Fibroblast of lung (primary cell): ENCODE measurements around the gene KLK14. TPM values are rescaled to one million over a fixed set of nuclear protein-coding genes. Genes with fewer than 3 reads are reported as not detected.

Source experiments
- DNase-seq, 2 donors: peaks; one replicate each; pipeline versions ENCODE4 v3.0.0 to v3.0.0-alpha.2; 2010; ENCODE audit warnings: low read depth in 2 of 2
- H2AFZ ChIP-seq: 2 replicates; pipeline ENCODE4 v1.5.1; 2012; ENCODE audit warnings: low read length, control low read depth, inconsistent platforms
- H3K27ac ChIP-seq: 2 replicates; pipeline ENCODE4 v1.5.1; 2011; ENCODE audit warnings: low read length, control low read depth; ENCODE audit not compliant: insufficient read depth
- H3K27me3 ChIP-seq: 2 replicates; pipeline ENCODE4 v1.5.1; 2011; ENCODE audit warnings: mild to moderate bottlenecking, low read length; ENCODE audit not compliant: control insufficient read depth, insufficient read depth
- H3K36me3 ChIP-seq: 2 replicates; pipeline ENCODE4 v1.5.1; 2011; ENCODE audit warnings: low read length; ENCODE audit not compliant: control insufficient read depth, insufficient read depth
- H3K4me1 ChIP-seq: 2 replicates; pipeline ENCODE4 v1.5.1; 2011; ENCODE audit warnings: low read length; ENCODE audit not compliant: control insufficient read depth, insufficient read depth; ENCODE audit errors: extremely low read depth
- H3K4me2 ChIP-seq: 2 replicates; pipeline ENCODE4 v1.5.1; 2011; ENCODE audit warnings: low read length, control low read depth; ENCODE audit not compliant: insufficient read depth; ENCODE audit errors: extremely low read depth
- H3K4me3 ChIP-seq, 4 experiments: fragments of 200-600 bp in 1 of 4; sonication (generic) in 1 of 4; replicated peaks in 1 of 4; 2 replicates each; pipeline ENCODE4 v1.5.1; 2011 to 2016; ENCODE audit warnings: low read length in 4 of 4, low read depth in 3 of 4, mild to moderate bottlenecking in 3 of 4, control low read depth in 2 of 4, inconsistent platforms in 1 of 4, mixed read lengths in 1 of 4; ENCODE audit not compliant: insufficient read depth in 1 of 4; ENCODE audit errors: control extremely low read depth in 1 of 4
- H3K79me2 ChIP-seq: 2 replicates; pipeline ENCODE4 v1.5.1; 2012; ENCODE audit warnings: mild to moderate bottlenecking, low read length, inconsistent platforms; ENCODE audit not compliant: control insufficient read depth, insufficient read depth
- H3K9ac ChIP-seq: 2 replicates; pipeline ENCODE4 v1.5.1; 2011; ENCODE audit warnings: mild to moderate bottlenecking, low read length, control low read depth; ENCODE audit not compliant: insufficient read depth
- H3K9me3 ChIP-seq: 2 replicates; pipeline ENCODE4 v1.5.1; 2012; ENCODE audit warnings: low read depth, low read length; ENCODE audit not compliant: control insufficient read depth, insufficient read depth
- H4K20me1 ChIP-seq: 2 replicates; pipeline ENCODE4 v1.5.1; 2011; ENCODE audit warnings: low read length; ENCODE audit not compliant: control insufficient read depth, insufficient read depth; ENCODE audit errors: extremely low read depth
- EZH2 ChIP-seq: IDR thresholded peaks from 2 replicates; pipeline ENCODE4 v1.5.1; 2012; ENCODE audit warnings: low read length, control low read depth, mild to moderate bottlenecking; ENCODE audit errors: missing control alignments
- polyA plus RNA-seq, 2 donors: library from polyadenylated mRNA; depleted of rRNA in 1 of 2; stranded (reverse) in 1 of 2; unstranded in 1 of 2; fragments of >200 nt; gene quantifications; 2 replicates each; pipeline ENCODE4 v1.2.1, GENCODE V29; 2011 to 2012; ENCODE audit warnings: missing spikeins in 1 of 2
- total RNA-seq: library from RNA; depleted of rRNA; stranded (reverse); fragments of >200 nt; gene quantifications from 2 replicates; pipeline ENCODE4 v1.2.1, GENCODE V29; 2014
- TF ChIP-seq, protein P1 (sequence below), 2 donors: IDR thresholded peaks in 1 of 2; conservative IDR thresholded peaks in 1 of 2; 1 replicate in 1 of 2; 2 replicates in 1 of 2; pipeline ENCODE4 v1.5.1; 2011 to 2012; ENCODE audit warnings: low read length in 2 of 2, control low read depth in 1 of 2, inconsistent platforms in 1 of 2, low read depth in 1 of 2, mild to moderate bottlenecking in 1 of 2

The KLK14 gene
- total and polyA plus RNA-seq, 2 donors (not counting 1 experiment from before 2014, with no cell fraction given) = not detected

DNA sequence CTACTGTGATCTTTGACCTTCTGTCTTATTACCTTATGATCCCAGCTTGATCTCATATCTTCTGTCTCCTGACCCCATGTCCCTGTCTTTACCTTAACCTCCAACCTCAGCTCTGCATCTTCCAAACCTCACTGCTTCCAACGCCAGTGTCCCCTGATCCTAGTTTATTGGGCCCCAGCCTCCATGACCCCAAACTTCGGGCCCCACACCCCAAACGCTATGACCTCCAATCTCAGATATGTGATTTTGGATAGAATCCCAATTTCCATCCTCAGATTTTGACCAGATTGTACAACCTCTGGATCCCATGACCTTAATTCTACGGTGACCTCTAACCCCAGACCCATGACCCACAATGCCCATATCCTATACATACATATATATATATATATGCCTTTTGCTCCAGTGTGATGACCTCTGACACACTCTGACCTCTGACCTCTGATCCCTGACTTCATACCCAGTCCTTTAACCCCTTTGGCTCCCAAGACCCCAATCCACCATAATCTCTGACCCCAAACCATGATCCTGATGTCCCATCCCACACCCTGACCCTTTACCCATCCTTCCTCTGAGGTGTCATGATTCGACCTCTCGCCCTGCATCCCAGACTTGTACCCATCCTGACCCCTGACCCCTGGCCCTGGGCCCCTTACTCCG lies 51.3 kb downstream of the KLK14 start:
- H3K9ac ChIP-seq = no peak overlapping the region
- no peak overlapping the region for H3K4me3 ChIP-seq
- no peaks in the 10 kb centered on the region for H3K9me3 ChIP-seq
- no peak for DNase-seq
- H3K79me2 ChIP-seq = no peaks in the 10 kb centered on the region
- no peak overlapping the region for H3K4me2 ChIP-seq
- TF ChIP-seq EZH2 = no peak
- TF ChIP-seq, protein P1, sequence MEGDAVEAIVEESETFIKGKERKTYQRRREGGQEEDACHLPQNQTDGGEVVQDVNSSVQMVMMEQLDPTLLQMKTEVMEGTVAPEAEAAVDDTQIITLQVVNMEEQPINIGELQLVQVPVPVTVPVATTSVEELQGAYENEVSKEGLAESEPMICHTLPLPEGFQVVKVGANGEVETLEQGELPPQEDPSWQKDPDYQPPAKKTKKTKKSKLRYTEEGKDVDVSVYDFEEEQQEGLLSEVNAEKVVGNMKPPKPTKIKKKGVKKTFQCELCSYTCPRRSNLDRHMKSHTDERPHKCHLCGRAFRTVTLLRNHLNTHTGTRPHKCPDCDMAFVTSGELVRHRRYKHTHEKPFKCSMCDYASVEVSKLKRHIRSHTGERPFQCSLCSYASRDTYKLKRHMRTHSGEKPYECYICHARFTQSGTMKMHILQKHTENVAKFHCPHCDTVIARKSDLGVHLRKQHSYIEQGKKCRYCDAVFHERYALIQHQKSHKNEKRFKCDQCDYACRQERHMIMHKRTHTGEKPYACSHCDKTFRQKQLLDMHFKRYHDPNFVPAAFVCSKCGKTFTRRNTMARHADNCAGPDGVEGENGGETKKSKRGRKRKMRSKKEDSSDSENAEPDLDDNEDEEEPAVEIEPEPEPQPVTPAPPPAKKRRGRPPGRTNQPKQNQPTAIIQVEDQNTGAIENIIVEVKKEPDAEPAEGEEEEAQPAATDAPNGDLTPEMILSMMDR (conservative IDR thresholded peaks at IDR 0.05 in 1 of 2, IDR thresholded peaks at IDR 0.05 in 1 of 2; ENCODE audit: low read depth in 1 of 2, low read length in 2 of 2) = no peak
- no peaks in the 10 kb centered on the region for H3K36me3 ChIP-seq
- H2AFZ ChIP-seq = no peak overlapping the region
- H4K20me1 ChIP-seq = no peaks in the 10 kb centered on the region
- H3K4me1 ChIP-seq = no peaks in the 10 kb centered on the region
- no peaks in the 10 kb centered on the region for H3K27me3 ChIP-seq
- no peak overlapping the region for H3K27ac ChIP-seq

DNA sequence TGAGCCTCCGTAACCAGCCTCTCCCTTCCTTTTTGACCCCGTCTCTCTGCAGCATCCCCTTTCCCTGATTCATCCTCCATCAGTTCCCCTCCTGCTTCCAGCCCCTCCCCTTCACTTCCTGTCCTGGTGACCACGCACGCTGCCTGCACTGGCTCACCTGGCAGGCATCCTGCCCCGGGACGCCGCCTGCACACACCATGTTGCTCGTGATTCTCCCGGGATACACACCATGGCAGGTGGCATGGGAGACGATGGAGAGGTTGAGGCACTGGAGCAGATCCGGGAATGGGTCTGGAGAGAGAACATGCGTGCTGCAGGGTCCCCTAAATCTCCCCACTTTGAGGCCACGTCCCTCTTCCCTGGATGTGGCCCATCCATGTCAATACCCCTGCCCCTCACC lies 52.1 kb downstream of the KLK14 start:
- H3K27ac ChIP-seq = no peak overlapping the region
- no peak for DNase-seq
- no peak for TF ChIP-seq EZH2
- TF ChIP-seq, protein P1 (conservative IDR thresholded peaks at IDR 0.05 in 1 of 2, IDR thresholded peaks at IDR 0.05 in 1 of 2; ENCODE audit: low read depth in 1 of 2, low read length in 2 of 2) = no peak
- H3K79me2 ChIP-seq = no peaks in the 10 kb centered on the region
- H3K9me3 ChIP-seq = no peaks in the 10 kb centered on the region
- no peaks in the 10 kb centered on the region for H3K27me3 ChIP-seq
- H3K36me3 ChIP-seq = no peaks in the 10 kb centered on the region
- no peaks in the 10 kb centered on the region for H3K4me1 ChIP-seq
- H2AFZ ChIP-seq = no peak overlapping the region
- no peak overlapping the region for H3K4me3 ChIP-seq
- no peak overlapping the region for H3K4me2 ChIP-seq
- H4K20me1 ChIP-seq = no peaks in the 10 kb centered on the region
- H3K9ac ChIP-seq = no peak overlapping the region

DNA sequence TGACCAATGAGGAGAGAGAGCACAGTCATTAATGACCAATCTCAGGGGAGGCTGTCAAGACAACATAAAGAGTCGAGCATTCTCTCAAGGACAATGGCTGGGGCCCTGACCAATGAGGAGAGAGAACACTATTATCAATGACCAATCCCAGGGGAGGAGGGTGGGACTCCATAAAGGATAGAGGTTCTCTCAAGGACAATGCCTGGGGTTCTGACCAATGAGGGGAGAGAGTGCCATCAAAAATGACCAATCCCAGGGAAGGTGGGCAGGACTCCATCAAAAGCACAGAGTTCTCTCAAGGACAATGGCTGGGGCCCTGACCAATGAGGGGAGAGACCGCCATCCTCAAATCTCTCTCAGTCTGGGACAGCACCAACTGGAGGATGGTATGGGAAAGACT lies 53.0 kb downstream of the KLK14 start:
- Histone ChIP-seq H3K27ac (no peak overlapping the region), H4K20me1 (no peaks in the 10 kb centered on the region), H3K9ac (no peak overlapping the region), H3K9me3 (no peaks in the 10 kb centered on the region), H3K4me1 (no peaks in the 10 kb centered on the region), H3K4me3 (no peak overlapping the region), H3K4me2 (no peak overlapping the region), H2AFZ (no peak overlapping the region), H3K79me2 (no peaks in the 10 kb centered on the region), H3K27me3 (no peaks in the 10 kb centered on the region), H3K36me3 (no peaks in the 10 kb centered on the region)
- no peak for TF ChIP-seq EZH2
- TF ChIP-seq, protein P1 (conservative IDR thresholded peaks at IDR 0.05 in 1 of 2, IDR thresholded peaks at IDR 0.05 in 1 of 2; ENCODE audit: low read depth in 1 of 2, low read length in 2 of 2) = no peak
- no peak for DNase-seq

Other genes with a start within 250 kb of the KLK14 start
- not detected in 2 replicates for gene KLK15, start 249.3 kb downstream of the KLK14 start, total RNA-seq
- not detected in 2 replicates for gene KLK15, start 249.3 kb downstream of the KLK14 start, polyA plus RNA-seq
- gene KLK3, start 228.0 kb downstream of the KLK14 start, total RNA-seq = not detected in 2 replicates
- not detected in 2 replicates for gene KLK3, start 228.0 kb downstream of the KLK14 start, polyA plus RNA-seq
- gene KLK2, start 209.4 kb downstream of the KLK14 start, total RNA-seq = not detected in 2 replicates
- gene KLK2, start 209.4 kb downstream of the KLK14 start, polyA plus RNA-seq = not detected in 2 replicates
- gene KLK4, start 171.5 kb downstream of the KLK14 start, total RNA-seq = not detected in 2 replicates
- not detected in 2 replicates for gene KLK4, start 171.5 kb downstream of the KLK14 start, polyA plus RNA-seq
- not detected in 2 replicates for gene KLK5, start 129.8 kb downstream of the KLK14 start, total RNA-seq
- 0.10 TPM in 1 of 2 replicates, not detected in the other for gene KLK5, start 129.8 kb downstream of the KLK14 start, polyA plus RNA-seq
- gene KLK6, start 113.3 kb downstream of the KLK14 start, total RNA-seq = not detected in 2 replicates
- not detected in 2 replicates for gene KLK6, start 113.3 kb downstream of the KLK14 start, polyA plus RNA-seq
- gene KLK7, start 99.0 kb downstream of the KLK14 start, total RNA-seq = not detected in 2 replicates
- not detected in 2 replicates for gene KLK7, start 99.0 kb downstream of the KLK14 start, polyA plus RNA-seq
- gene KLK8, start 81.3 kb downstream of the KLK14 start, total RNA-seq = not detected in 2 replicates
- gene KLK8, start 81.3 kb downstream of the KLK14 start, polyA plus RNA-seq = not detected in 2 replicates
- not detected in 2 replicates for gene KLK10, start 63.2 kb downstream of the KLK14 start, total RNA-seq
- gene KLK10, start 63.2 kb downstream of the KLK14 start, polyA plus RNA-seq = 0.03 TPM in 1 of 2 replicates, not detected in the other
- not detected in 2 replicates for gene KLK11, start 56.3 kb downstream of the KLK14 start, total RNA-seq
- not detected in 2 replicates for gene KLK11, start 56.3 kb downstream of the KLK14 start, polyA plus RNA-seq
- not detected in 2 replicates for gene KLK12, start 47.9 kb downstream of the KLK14 start, total RNA-seq
- gene KLK12, start 47.9 kb downstream of the KLK14 start, polyA plus RNA-seq = not detected in 2 replicates
- not detected in 2 replicates for gene KLK13, start 17.8 kb downstream of the KLK14 start, total RNA-seq
- not detected in 2 replicates for gene KLK13, start 17.8 kb downstream of the KLK14 start, polyA plus RNA-seq
- 6.9 and 8.1 TPM in 2 replicates for gene CTU1, start 25.5 kb upstream of the KLK14 start, total RNA-seq
- gene CTU1, start 25.5 kb upstream of the KLK14 start, polyA plus RNA-seq = 0.98 and 1.2 TPM in 2 replicates
- gene SIGLEC9, start 42.0 kb upstream of the KLK14 start, total RNA-seq = not detected in 2 replicates
- gene SIGLEC9, start 42.0 kb upstream of the KLK14 start, polyA plus RNA-seq = not detected in 2 replicates
- not detected in 2 replicates for gene SIGLEC7, start 59.4 kb upstream of the KLK14 start, total RNA-seq
- gene SIGLEC7, start 59.4 kb upstream of the KLK14 start, polyA plus RNA-seq = not detected in 2 replicates
- not detected in 2 replicates for gene CD33, start 142.2 kb upstream of the KLK14 start, total RNA-seq
- not detected in 2 replicates for gene CD33, start 142.2 kb upstream of the KLK14 start, polyA plus RNA-seq
- gene SIGLECL1, start 168.2 kb upstream of the KLK14 start, total RNA-seq = not detected in 2 replicates
- not detected in 2 replicates for gene SIGLECL1, start 168.2 kb upstream of the KLK14 start, polyA plus RNA-seq
- not detected in 2 replicates for gene IGLON5, start 228.8 kb upstream of the KLK14 start, total RNA-seq
- gene IGLON5, start 228.8 kb upstream of the KLK14 start, polyA plus RNA-seq = not detected in 2 replicates